ENCODE measurements around the gene ABCD3. TPM values are rescaled to one million over a fixed set of nuclear protein-coding genes. Genes with fewer than 3 reads are reported as not detected.

Gene ABCD3
- total and polyA plus RNA-seq, 2 of the 13 experiments (the other 11 are each of a cell fraction or from before 2014, with no cell fraction given): 27.5 to 166 TPM

GRCh38 chr1:94532077-94532476, 113.9 kb downstream of the ABCD3 start:
- Histone ChIP-seq H3K4me3 (replicated peaks in 1 of 3; ENCODE audit: insufficient read depth in 1 of 3, low read depth in 2 of 3, low read length in 3 of 3) (no peak overlapping the region), H3K27me3 (ENCODE audit: control insufficient read depth in 1 of 2, insufficient read depth in 2 of 2, low read length in 2 of 2) (no peaks in the 10 kb centered on the region), H3K27ac (ENCODE audit: extremely low read length, insufficient read depth, low read length) (no peak overlapping the region), H3K36me3 (replicated peaks in 1 of 2; ENCODE audit: control insufficient read depth in 1 of 2, insufficient read depth in 2 of 2, low read length in 2 of 2) (peaks cover 5 to 24% of the 10 kb centered on the region in 2 experiments), H3K4me2 (ENCODE audit: low read depth, low read length) (no peak overlapping the region), H3K9ac (ENCODE audit: insufficient read depth, low read depth, low read length) (no peak overlapping the region), H2AFZ (ENCODE audit: low read length) (no peak overlapping the region), H4K20me1 (ENCODE audit: insufficient read depth, low read length) (no peaks in the 10 kb centered on the region), H3K9me3 (ENCODE audit: low read length) (no peaks in the 10 kb centered on the region), H3K4me1 (ENCODE audit: insufficient read depth, low read length) (peaks cover 20% of the 10 kb centered on the region), H3K79me2 (ENCODE audit: insufficient read depth, low read length) (no peaks in the 10 kb centered on the region)
- BruUV-seq (replicated peaks): no TSS peak
- ChIA-PET CTCF (ENCODE audit: low intra/inter-chr PET ratio, low total read pairs) (no interaction called here), POLR2A (no interaction called here)
- in situ Hi-C loops (cut with HindIII; ENCODE audit: extremely low pct_ligation_motif_present, low pct_unique_long_range_greater_than_20kb) (loop anchor here (25.0 kb wide), 1 partner anchor 505 kb away; no protein-coding TSS in a partner anchor), intact Hi-C loops (cut with micrococcal nuclease; ENCODE audit: unreplicated experiment) (no loop called here)
- ATAC-seq: peak; percentile 19; the same call in 1 of the 3 replicates
- 95% methylated on average over 3 of the region's 3 CpGs for WGBS (ENCODE audit: low lambda C conversion rate)
- no peak for DNase-seq (ENCODE audit: low spot score)
- TF ChIP-seq ZKSCAN5 (CRISPR knock-in tag; IDR thresholded peaks at IDR 0.05): no peak
- TF ChIP-seq HOXA7 (CRISPR knock-in tag; IDR thresholded peaks at IDR 0.05): no peak
- no peak for TF ChIP-seq SMAD9 (CRISPR knock-in tag; IDR thresholded peaks at IDR 0.05)
- no peak for TF ChIP-seq ZNF138 (CRISPR knock-in tag; IDR thresholded peaks at IDR 0.05; ENCODE audit: low read depth)
- no peak for TF ChIP-seq ZC3H4 (CRISPR knock-in tag; IDR thresholded peaks at IDR 0.05; ENCODE audit: borderline replicate concordance)
- no peak for TF ChIP-seq ZNF276 (CRISPR knock-in tag; IDR thresholded peaks at IDR 0.05; ENCODE audit: low read depth)
- no peak for TF ChIP-seq SIN3B (IDR thresholded peaks at IDR 0.05; ENCODE audit: low read length)
- no peak for TF ChIP-seq ZNF512 (CRISPR knock-in tag; IDR thresholded peaks at IDR 0.05)
- no peak for TF ChIP-seq ZNF766 (CRISPR knock-in tag; IDR thresholded peaks at IDR 0.05; ENCODE audit: borderline replicate concordance)
- no peak for TF ChIP-seq TGIF2 (CRISPR knock-in tag; IDR thresholded peaks at IDR 0.05)
- peak; percentile 42 for TF ChIP-seq STAG1 (CRISPR knock-in tag; IDR thresholded peaks at IDR 0.05)
- TF ChIP-seq TMF1 (CRISPR knock-in tag; IDR thresholded peaks at IDR 0.05; ENCODE audit: low read depth): no peak
- no peak for TF ChIP-seq GPBP1L1 (CRISPR knock-in tag; IDR thresholded peaks at IDR 0.05)
- TF ChIP-seq CTCF (CRISPR knock-in tag; IDR thresholded peaks at IDR 0.05): peak; percentile 40; the same call in 1 of the 2 replicates
- no peak for TF ChIP-seq POLR2AphosphoS2 (IDR thresholded peaks at IDR 0.05; ENCODE audit: low read depth, low read length)
- no peak for TF ChIP-seq ZSCAN5A (CRISPR knock-in tag; IDR thresholded peaks at IDR 0.05; ENCODE audit: borderline replicate concordance)
- TF ChIP-seq SRSF4 (IDR thresholded peaks at IDR 0.05; ENCODE audit: low read depth, low read length, poor library complexity, severe bottlenecking): no peak
- FAIRE-seq: no peak

Measured in HepG2 (cell line).